Endothelial cell of umbilical vein (primary cell): ENCODE results near the gene ZNF438. TPM values are rescaled to one million over a fixed set of nuclear protein-coding genes. Genes with fewer than 3 reads are reported as not detected.
A peak's percentile ranks its signal among the peaks of the same experiment; 100 is the strongest.

ENCODE experiments used
- BruUV-seq: library from RNA; stranded (reverse); fragments of 400-500 nt; replicated peaks from 2 replicates; lab custom pipeline; 2021; lab: Mats Ljungman, UMichigan
- CTCF ChIA-PET: fragments of 300-600, 350-600 bp; sonication (Branson Sonifier 250); formaldehyde crosslinking; loops from one replicate; lab custom pipeline; 2021; ENCODE audit warnings: antibody characterized with exemption, inconsistent platforms; lab: Charles Lee
- POLR2A ChIA-PET: fragments of 300-600, 350-600 bp; sonication (Branson Sonifier 250); formaldehyde crosslinking; loops from one replicate; lab custom pipeline; 2021; ENCODE audit warnings: antibody characterized with exemption, inconsistent platforms; lab: Charles Lee
- DNase-seq: peaks from one replicate; pipeline ENCODE4 v3.0.0-alpha.2; 2011; ENCODE audit warnings: low read depth, low spot score
- FAIRE-seq: peaks from 2 replicates; lab custom pipeline; 2011; peaks lifted over from hg19 to GRCh38; lab: Jason Lieb, UNC
- H2AFZ ChIP-seq: 2 replicates; pipeline ENCODE4 v1.6.0; 2012; ENCODE audit warnings: low read depth, low read length, control low read depth, inconsistent platforms
- H3K27ac ChIP-seq: 2 replicates; pipeline ENCODE4 v1.5.1; 2011; ENCODE audit warnings: low read depth, mild to moderate bottlenecking, control low read depth, low read length, moderate library complexity; ENCODE audit not compliant: insufficient read depth
- H3K27me3 ChIP-seq, 2 experiments: 2 replicates each; pipeline versions ENCODE4 v1.6.0 to v1.6.1; 2011; ENCODE audit warnings: low read length in 2 of 2, mixed read lengths in 1 of 2; ENCODE audit not compliant: control insufficient read depth in 2 of 2, insufficient read depth in 2 of 2
- H3K36me3 ChIP-seq, 2 experiments: 2 replicates in 1 of 2; 3 replicates in 1 of 2; pipeline ENCODE4 v1.5.1; 2011; ENCODE audit warnings: low read length in 2 of 2, mild to moderate bottlenecking in 1 of 2, moderate library complexity in 1 of 2; ENCODE audit not compliant: control insufficient read depth in 2 of 2, insufficient read depth in 2 of 2; ENCODE audit errors: extremely low read depth in 1 of 2
- H3K4me1 ChIP-seq: 3 replicates; pipeline ENCODE4 v1.5.1; 2011; ENCODE audit warnings: mild to moderate bottlenecking, low read length; ENCODE audit not compliant: control insufficient read depth, insufficient read depth; ENCODE audit errors: extremely low read depth
- H3K4me2 ChIP-seq: 2 replicates; pipeline ENCODE4 v1.6.1; 2011; ENCODE audit warnings: low read length, control low read depth, mixed read lengths; ENCODE audit not compliant: insufficient read depth
- H3K4me3 ChIP-seq, 3 experiments: fragments of 200-600 bp in 1 of 3; sonication (generic), shearing (Covaris generic) in 1 of 3; replicated peaks in 1 of 3; 2 replicates each; pipeline ENCODE4 v1.5.1; 2011 to 2016; ENCODE audit warnings: control low read depth in 3 of 3, low read length in 3 of 3, mild to moderate bottlenecking in 2 of 3, inconsistent platforms in 1 of 3, low read depth in 1 of 3, moderate library complexity in 1 of 3; ENCODE audit not compliant: insufficient read depth in 1 of 3
- H3K79me2 ChIP-seq: 2 replicates; pipeline ENCODE4 v1.6.0; 2012; ENCODE audit warnings: low read length, inconsistent platforms; ENCODE audit not compliant: control insufficient read depth, insufficient read depth
- H3K9ac ChIP-seq: replicated peaks from 2 replicates; pipeline ENCODE3; 2011; ENCODE audit warnings: low read length, control low read depth; ENCODE audit not compliant: insufficient read depth; ENCODE audit errors: extremely low read depth
- H3K9me1 ChIP-seq: replicated peaks from 3 replicates; pipeline ENCODE4 v1.6.0; 2011; ENCODE audit warnings: mild to moderate bottlenecking, low read length; ENCODE audit not compliant: control insufficient read depth, insufficient read depth; ENCODE audit errors: extremely low read depth
- H3K9me3 ChIP-seq: replicated peaks from 2 replicates; pipeline ENCODE4 v1.5.1; 2012; ENCODE audit warnings: low read length, inconsistent platforms; ENCODE audit not compliant: control insufficient read depth, insufficient read depth
- H4K20me1 ChIP-seq: replicated peaks from 2 replicates; pipeline ENCODE3; 2011; ENCODE audit warnings: mild to moderate bottlenecking, low read length; ENCODE audit not compliant: control insufficient read depth, insufficient read depth; ENCODE audit errors: extremely low read depth
- JUN ChIP-seq: IDR thresholded peaks from 2 replicates; pipeline ENCODE4 v1.6.1; 2011; ENCODE audit warnings: borderline replicate concordance, low read depth; ENCODE audit not compliant: insufficient read length, insufficient read depth
- MAX ChIP-seq: IDR thresholded peaks from 2 replicates; pipeline ENCODE4 v1.6.1; 2011; ENCODE audit not compliant: insufficient read depth, insufficient read length
- POLR2AphosphoS5 ChIP-seq: IDR thresholded peaks from 2 replicates; pipeline ENCODE4 v1.6.1; 2012; ENCODE audit warnings: low read depth, mild to moderate bottlenecking, control low read depth, low read length, moderate library complexity; ENCODE audit not compliant: insufficient read depth
- dilution Hi-C: fragments of 300-500 bp; cut with MboI; formaldehyde crosslinking; loops from one replicate; pipeline ENCODE4 v1.15.0; 2019; ENCODE audit warnings: low sequenced_read_pairs; ENCODE audit not compliant: extremely low pct_ligation_motif_present
- intact Hi-C: fragments of 100-400 bp; cut with micrococcal nuclease; formaldehyde crosslinking; loops from one replicate; pipeline ENCODE4 v1.10.0; 2022
- polyA plus RNA-seq, 4 experiments: library from polyadenylated mRNA; depleted of rRNA in 3 of 4; stranded (reverse) in 3 of 4; unstranded in 1 of 4; fragments of >200 nt; gene quantifications; 2 replicates each; pipeline versions ENCODE4 v1.2.1 to v1.2.3, GENCODE V29; 2011 to 2012; ENCODE audit warnings: missing spikeins in 1 of 4
- total RNA-seq: library from RNA; stranded (reverse); gene quantifications from 2 replicates; pipeline ENCODE4 v1.2.3, GENCODE V29; 2021

ZNF438 gene
- total and polyA plus RNA-seq, 2 donors (not counting 3 experiments of a cell fraction or from before 2014, with no cell fraction given): 7.2 to 15.1 TPM

- no peaks in the 10 kb centered on the region for H3K36me3 ChIP-seq
- no peaks in the 10 kb centered on the region for H3K9me1 ChIP-seq
- ChIA-PET POLR2A (interaction anchor here (0.7 kb wide), 1 partner anchor 435 kb away, joined by 6 read pairs; no protein-coding TSS in a partner anchor), CTCF (interaction anchor here (0.7 to 1.6 kb wide), 5 partner anchors 11 to 523 kb away, joined by 3 to 5 read pairs (median 4); no protein-coding TSS in a partner anchor)
- H2AFZ ChIP-seq: peak overlapping the region; percentile 58
- DNase-seq (peak; percentile 77), FAIRE-seq (peak; percentile 4)
- H3K4me3 ChIP-seq: no peak overlapping the region
- no TSS peak for BruUV-seq
- H3K27me3 ChIP-seq: no peaks in the 10 kb centered on the region
- H4K20me1 ChIP-seq: no peaks in the 10 kb centered on the region
- dilution Hi-C loops (no loop called here), intact Hi-C loops (no loop called here)
- TF ChIP-seq MAX (no peak), POLR2AphosphoS5 (no peak), JUN (no peak)
- H3K9ac ChIP-seq: no peak overlapping the region
- H3K9me3 ChIP-seq: no peaks in the 10 kb centered on the region
- peaks cover 45% of the 10 kb centered on the region for H3K4me1 ChIP-seq
- peaks cover 6% of the 10 kb centered on the region for H3K79me2 ChIP-seq
- H3K27ac ChIP-seq: peak overlapping the region; percentile 22
- H3K4me2 ChIP-seq: peak overlapping the region; percentile 1
These were observed 63.8 kb downstream of the ZNF438 start for GRCh38 chr10:30967650-30968410.
